Neural cell (in vitro differentiated cells): ENCODE measurements around the gene HPCAL4. TPM values are rescaled to one million over a fixed set of nuclear protein-coding genes. Genes with fewer than 3 reads are reported as not detected.

Source experiments
- H2AFZ ChIP-seq: fragments of 200-600, 300-800 bp; sonication (generic), shearing (Covaris generic); 2 replicates; pipeline ENCODE4 v1.6.0; 2014; ENCODE audit warnings: low read depth, mild to moderate bottlenecking, antibody characterized with exemption, low read length, moderate library complexity
- H3F3A ChIP-seq: fragments of 200-600 bp; shearing (Covaris generic); 2 replicates; pipeline ENCODE4 v1.6.1; 2016; ENCODE audit warnings: mild to moderate bottlenecking, moderate library complexity, mixed read lengths, antibody characterized with exemption, low read length; ENCODE audit not compliant: insufficient read depth, poor library complexity, severe bottlenecking
- H3K27ac ChIP-seq: fragments of 200-600, 300-800 bp; sonication (generic), shearing (Covaris generic); 2 replicates; pipeline ENCODE4 v1.5.1; 2014; ENCODE audit warnings: mild to moderate bottlenecking, low read length, moderate library complexity
- H3K27me3 ChIP-seq: fragments of 300-800, 200-600 bp; sonication (generic), shearing (Covaris generic); 2 replicates; pipeline ENCODE4 v1.6.0; 2014; ENCODE audit warnings: mild to moderate bottlenecking, low read depth, low read length, moderate library complexity; ENCODE audit not compliant: insufficient read depth
- H3K36me3 ChIP-seq: fragments of 300-800, 200-600 bp; sonication (generic), shearing (Covaris generic); 2 replicates; pipeline ENCODE4 v1.5.1; 2014; ENCODE audit warnings: mild to moderate bottlenecking, antibody characterized with exemption, low read length, moderate library complexity; ENCODE audit not compliant: insufficient read depth
- H3K4me2 ChIP-seq: fragments of 300-800, 200-600 bp; sonication (generic), shearing (Covaris generic); 2 replicates; pipeline ENCODE4 v1.6.0; 2014; ENCODE audit warnings: mild to moderate bottlenecking, low read length
- H3K4me3 ChIP-seq: fragments of 300-800, 200-600 bp; sonication (generic), shearing (Covaris generic); 2 replicates; pipeline ENCODE4 v1.5.1; 2014; ENCODE audit warnings: mild to moderate bottlenecking, low read length, moderate library complexity
- H3K79me2 ChIP-seq: fragments of 200-600 bp; shearing (Covaris generic); replicated peaks from 2 replicates; pipeline ENCODE4 v1.6.0; 2014; ENCODE audit warnings: mild to moderate bottlenecking, low read length, moderate library complexity; ENCODE audit not compliant: insufficient read depth
- H3K9ac ChIP-seq: fragments of 300-800, 200-600 bp; sonication (generic), shearing (Covaris generic); 2 replicates; pipeline ENCODE4 v1.6.1; 2016; ENCODE audit warnings: mild to moderate bottlenecking, low read length, mixed read lengths
- H3K9me2 ChIP-seq: fragments of 200-600 bp; shearing (Covaris generic); 2 replicates; pipeline ENCODE4 v1.6.1; 2016; ENCODE audit warnings: mild to moderate bottlenecking, low read length, mixed read lengths; ENCODE audit not compliant: insufficient read depth
- H3K9me3 ChIP-seq: fragments of 200-600, 300-800 bp; sonication (generic), shearing (Covaris generic); 2 replicates; pipeline ENCODE4 v1.6.1; 2016; ENCODE audit warnings: mild to moderate bottlenecking, mixed run types, low read length, moderate library complexity, mixed read lengths
- H4K20me1 ChIP-seq: fragments of 200-600 bp; shearing (Covaris generic); 2 replicates; pipeline ENCODE4 v1.6.1; 2016; ENCODE audit warnings: mild to moderate bottlenecking, mixed run types; ENCODE audit not compliant: insufficient read depth
- CTCF ChIP-seq: fragments of 450-650 bp; IDR thresholded peaks from 2 replicates; pipeline ENCODE4 v1.5.1; 2014; ENCODE audit warnings: antibody characterized with exemption, mild to moderate bottlenecking, moderate library complexity; ENCODE audit not compliant: poor library complexity, severe bottlenecking
- EP300 ChIP-seq: fragments of 450-650 bp; conservative IDR thresholded peaks from 2 replicates; pipeline ENCODE4 v1.6.1; 2014; ENCODE audit warnings: antibody characterized with exemption, mild to moderate bottlenecking, moderate library complexity; ENCODE audit not compliant: poor library complexity, severe bottlenecking
- EZH2 ChIP-seq: fragments of 200-600, 300-800 bp; shearing (Covaris generic), sonication (generic); IDR thresholded peaks from 2 replicates; pipeline ENCODE4 v1.6.1; 2014; ENCODE audit warnings: antibody characterized with exemption, low read length, borderline replicate concordance, mild to moderate bottlenecking; ENCODE audit not compliant: insufficient read depth, poor library complexity, severe bottlenecking
- MXI1 ChIP-seq: fragments of 450-650 bp; conservative IDR thresholded peaks from 2 replicates; pipeline ENCODE4 v1.6.1; 2014; ENCODE audit warnings: antibody characterized with exemption, mild to moderate bottlenecking; ENCODE audit not compliant: poor library complexity, severe bottlenecking
- POLR2AphosphoS5 ChIP-seq: IDR thresholded peaks from 2 replicates; pipeline ENCODE4 v1.6.1; 2012
- RAD21 ChIP-seq: fragments of 450-650 bp; conservative IDR thresholded peaks from 2 replicates; pipeline ENCODE4 v1.6.1; 2014; ENCODE audit warnings: antibody characterized with exemption, mild to moderate bottlenecking, moderate library complexity
- REST ChIP-seq: IDR thresholded peaks from 2 replicates; pipeline ENCODE4 v1.6.1; 2012; ENCODE audit warnings: borderline replicate concordance
- SMC3 ChIP-seq: fragments of 450-650 bp; conservative IDR thresholded peaks from 2 replicates; pipeline ENCODE4 v1.6.1; 2014; ENCODE audit warnings: antibody characterized with exemption, mild to moderate bottlenecking, moderate library complexity; ENCODE audit not compliant: poor library complexity
- TAF1 ChIP-seq: IDR thresholded peaks from 2 replicates; pipeline ENCODE4 v1.6.1; 2012; ENCODE audit warnings: low read depth
- polyA plus RNA-seq: library from polyadenylated mRNA; depleted of rRNA; stranded (reverse); fragments of >200 nt; gene quantifications from 2 replicates; pipeline ENCODE4 v1.2.3, GENCODE V29; 2014

The HPCAL4 gene
- polyA plus RNA-seq, 1 donor from 2014 or later = 53.2 TPM

GRCh38 chr1:39672551-39672947, 18.7 kb downstream of the HPCAL4 start:
- Histone ChIP-seq H3K36me3 (no peaks in the 10 kb centered on the region), H3K9ac (peak overlapping the region; percentile 62), H3K27ac (no peak overlapping the region), H3F3A (no peaks in the 10 kb centered on the region), H3K27me3 (peaks cover 51% of the 10 kb centered on the region), H2AFZ (no peak overlapping the region), H3K9me2 (no peaks in the 10 kb centered on the region), H3K4me3 (peak overlapping the region; percentile 73), H4K20me1 (no peaks in the 10 kb centered on the region), H3K4me2 (no peak overlapping the region), H3K9me3 (no peaks in the 10 kb centered on the region), H3K79me2 (no peaks in the 10 kb centered on the region)
- TF ChIP-seq REST = no peak
- TF ChIP-seq CTCF = peak; percentile 30

GRCh38 chr1:39671793-39672550, 19.3 kb downstream of the HPCAL4 start, which contains the start of gene NT5C1A:
Gene NT5C1A (minus strand): TSS chr1:39672107. CDS start chr1:39672038, 69 bp downstream.
- H3K79me2 ChIP-seq = no peaks in the 10 kb centered on the region
- H3K9ac ChIP-seq = peak within 1 kb of the TSS; percentile 62
- peak within 1 kb of the TSS; percentile 72 for H3K4me2 ChIP-seq
- H3K36me3 ChIP-seq = no peaks in the 10 kb centered on the region
- TF ChIP-seq POLR2AphosphoS5 (peak; percentile 7), MXI1 (no peak)
- H2AFZ ChIP-seq = no peak within 1 kb of the TSS
- no peaks in the 10 kb centered on the region for H3K9me3 ChIP-seq
- peaks cover 51% of the 10 kb centered on the region for H3K27me3 ChIP-seq
- no peaks in the 10 kb centered on the region for H3K9me2 ChIP-seq
- no peak within 1 kb of the TSS for H3K27ac ChIP-seq
- no peaks in the 10 kb centered on the region for H4K20me1 ChIP-seq
- H3K4me3 ChIP-seq = peak within 1 kb of the TSS; percentile 73
- no peaks in the 10 kb centered on the region for H3F3A ChIP-seq

GRCh38 chr1:39671433-39671792, 19.8 kb downstream of the HPCAL4 start:
- no peaks in the 10 kb centered on the region for H4K20me1 ChIP-seq
- peak overlapping the region; percentile 73 for H3K4me3 ChIP-seq
- H3K9me2 ChIP-seq = no peaks in the 10 kb centered on the region
- no peak for TF ChIP-seq RAD21
- TF ChIP-seq REST = no peak
- TF ChIP-seq EP300 = no peak
- TF ChIP-seq POLR2AphosphoS5 = no peak
- no peak for TF ChIP-seq EZH2
- TF ChIP-seq MXI1 = no peak
- TF ChIP-seq SMC3 = no peak
- no peak for TF ChIP-seq TAF1
- TF ChIP-seq CTCF = no peak
- no peak overlapping the region for H2AFZ ChIP-seq
- H3K27me3 ChIP-seq = peaks cover 51% of the 10 kb centered on the region
- no peaks in the 10 kb centered on the region for H3K36me3 ChIP-seq
- H3K27ac ChIP-seq = no peak overlapping the region
- no peaks in the 10 kb centered on the region for H3K79me2 ChIP-seq
- peak overlapping the region; percentile 72 for H3K4me2 ChIP-seq
- peak overlapping the region; percentile 62 for H3K9ac ChIP-seq
- no peaks in the 10 kb centered on the region for H3F3A ChIP-seq
- H3K9me3 ChIP-seq = no peaks in the 10 kb centered on the region
